ENCODE data around the gene TULP1.
"Not testable (repeated sequence)": the region's sequence is repeated elsewhere in the genome, so short reads cannot be mapped to it uniquely, and the experiment has no call there.

Gene TULP1

GRCh38 chr6:35512740-35513139 is at the start of gene TULP1:
Gene TULP1, minus strand, starts transcription at chr6:35512896. Its CDS starts 38 bp downstream, at chr6:35512858.
- no peak for DNase-seq (ENCODE audit: low read depth in 1 of 2, low spot score in 1 of 2)

DNA sequence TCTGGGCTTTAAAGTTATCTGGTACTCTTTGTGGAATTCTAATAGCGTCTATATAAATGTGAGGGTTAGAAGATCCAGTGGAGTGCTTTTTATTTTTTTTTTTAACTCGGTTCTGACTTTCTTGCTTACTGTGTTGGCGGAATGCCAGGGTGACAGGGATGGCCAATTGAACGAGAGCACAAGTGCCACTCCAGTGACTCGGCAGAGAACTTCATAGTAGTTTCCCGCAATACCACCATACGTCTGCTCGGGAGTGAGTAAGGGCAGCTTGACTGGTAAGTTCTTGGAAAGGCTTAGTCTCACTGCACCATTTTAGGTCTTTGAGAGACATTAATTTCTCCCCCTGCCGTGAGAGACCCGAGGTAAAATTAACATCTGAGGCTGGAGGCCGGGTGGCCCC is 49.4 kb upstream of the TULP1 start:
- no peak for DNase-seq (ENCODE audit: low read depth in 1 of 2, low spot score in 1 of 2)

GRCh38 chr6:35561113-35561512 is 48.4 kb upstream of the TULP1 start:
- no peak for DNase-seq (ENCODE audit: low read depth in 1 of 2, low spot score in 1 of 2)

GRCh38 chr6:35558571-35558970 is 45.9 kb upstream of the TULP1 start:
- DNase-seq (ENCODE audit: low read depth in 1 of 2, low spot score in 1 of 2): no peak

DNA sequence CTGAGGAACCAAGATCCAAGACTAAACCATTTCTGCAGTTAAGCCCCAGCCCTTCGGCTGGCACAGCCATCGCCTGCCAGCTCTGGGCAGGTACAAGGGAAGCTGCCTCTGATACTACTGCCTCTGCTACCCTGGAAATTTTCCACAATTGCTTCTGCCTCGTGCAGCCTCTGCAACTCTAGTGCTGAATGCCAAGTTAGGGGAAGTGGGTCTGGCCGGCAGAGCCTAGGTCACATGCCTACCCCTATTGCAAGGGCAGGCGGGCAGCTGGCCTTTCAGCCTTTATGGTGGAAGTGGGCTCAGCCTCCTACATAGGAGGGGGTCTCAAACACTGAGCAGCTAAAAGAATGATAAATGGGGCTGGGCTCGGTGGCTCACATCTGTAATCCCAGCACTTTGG is 44.5 kb upstream of the TULP1 start:
- DNase-seq (ENCODE audit: low read depth in 1 of 2, low spot score in 1 of 2): no peak

GRCh38 chr6:35554811-35555210 is 42.1 kb upstream of the TULP1 start:
- no peak for DNase-seq (ENCODE audit: low read depth in 1 of 2, low spot score in 1 of 2)

GRCh38 chr6:35553315-35553714 is 40.6 kb upstream of the TULP1 start:
- DNase-seq (ENCODE audit: low read depth in 1 of 2, low spot score in 1 of 2): no peak

- peak; percentile 41 to 45 for DNase-seq (ENCODE audit: low read depth in 1 of 2, low spot score in 1 of 2)
Observed at GRCh38 chr6:35552285-35552917, 39.7 kb upstream of the TULP1 start.

GRCh38 chr6:35550437-35550836 is 37.7 kb upstream of the TULP1 start:
- no peak for DNase-seq (ENCODE audit: low read depth in 1 of 2, low spot score in 1 of 2)

GRCh38 chr6:35547676-35548075 is 35.0 kb upstream of the TULP1 start:
- DNase-seq (ENCODE audit: low read depth in 1 of 2, low spot score in 1 of 2): no peak

DNA sequence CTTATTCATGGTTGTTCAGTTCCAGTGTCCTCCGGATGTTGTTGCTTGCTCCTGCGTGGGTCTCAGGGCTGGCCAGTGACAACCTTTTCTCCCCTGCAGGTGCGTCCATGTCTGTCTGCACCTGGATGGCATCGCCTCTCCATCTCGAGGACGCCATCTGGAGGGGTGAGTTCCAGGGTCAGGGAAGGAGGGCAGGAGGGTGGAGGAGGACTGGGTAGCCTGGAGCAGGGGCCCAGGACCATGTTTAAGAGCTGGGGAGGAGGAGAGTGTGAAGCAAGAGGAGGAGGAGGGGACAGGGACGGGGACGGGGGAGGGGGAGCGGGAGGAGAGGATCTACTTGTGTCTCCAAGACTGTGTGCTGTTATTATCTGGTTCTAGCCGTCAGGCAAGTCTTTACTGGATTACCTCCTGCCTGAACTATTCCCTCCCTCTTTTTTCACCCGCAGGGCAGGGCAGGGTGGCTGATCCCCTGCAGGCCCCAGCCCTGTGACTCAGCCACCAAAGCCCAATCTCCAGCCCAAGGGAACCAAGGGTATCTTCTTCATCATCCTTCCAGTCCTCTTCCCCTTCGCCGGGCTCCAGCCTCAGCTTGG is 32.2 kb upstream of the TULP1 start:
- no peak for DNase-seq (ENCODE audit: low read depth in 1 of 2, low spot score in 1 of 2)

GRCh38 chr6:35543459-35544193 is 30.9 kb upstream of the TULP1 start:
- DNase-seq (ENCODE audit: low read depth in 1 of 2, low spot score in 1 of 2): no peak

DNA sequence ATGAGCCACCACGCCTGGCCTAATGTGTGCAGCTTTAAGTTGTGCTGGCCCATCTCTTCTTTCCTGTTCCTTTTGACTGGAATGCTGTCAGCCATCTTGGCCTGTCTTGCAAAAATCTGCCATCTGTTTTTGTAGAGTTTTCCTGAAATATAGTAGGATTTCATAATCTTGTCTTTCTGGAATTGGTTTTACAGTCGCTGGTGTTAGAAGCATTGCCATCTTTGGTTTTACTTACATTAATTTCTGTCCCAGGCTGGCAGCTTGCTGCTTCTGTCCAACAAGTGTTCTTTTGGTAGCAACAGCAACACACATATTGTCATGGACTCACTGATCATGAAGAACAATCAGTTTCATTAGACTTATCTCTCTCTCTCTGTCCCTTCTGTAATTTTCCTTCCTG is 29.1 kb upstream of the TULP1 start:
- no peak for DNase-seq (ENCODE audit: low read depth in 1 of 2, low spot score in 1 of 2)

- DNase-seq (ENCODE audit: low read depth in 1 of 2, low spot score in 1 of 2): no peak
Observed at GRCh38 chr6:35539223-35539622, 26.5 kb upstream of the TULP1 start.

GRCh38 chr6:35535847-35536246 is 23.2 kb upstream of the TULP1 start:
- not testable (repeated sequence) for DNase-seq (ENCODE audit: low read depth in 1 of 2, low spot score in 1 of 2)

GRCh38 chr6:35534407-35535170 is 21.9 kb upstream of the TULP1 start:
- DNase-seq (ENCODE audit: low read depth in 1 of 2, low spot score in 1 of 2): no peak

- no peak for DNase-seq (ENCODE audit: low read depth in 1 of 2, low spot score in 1 of 2)
Observed at GRCh38 chr6:35533981-35534380, 21.3 kb upstream of the TULP1 start.

DNA sequence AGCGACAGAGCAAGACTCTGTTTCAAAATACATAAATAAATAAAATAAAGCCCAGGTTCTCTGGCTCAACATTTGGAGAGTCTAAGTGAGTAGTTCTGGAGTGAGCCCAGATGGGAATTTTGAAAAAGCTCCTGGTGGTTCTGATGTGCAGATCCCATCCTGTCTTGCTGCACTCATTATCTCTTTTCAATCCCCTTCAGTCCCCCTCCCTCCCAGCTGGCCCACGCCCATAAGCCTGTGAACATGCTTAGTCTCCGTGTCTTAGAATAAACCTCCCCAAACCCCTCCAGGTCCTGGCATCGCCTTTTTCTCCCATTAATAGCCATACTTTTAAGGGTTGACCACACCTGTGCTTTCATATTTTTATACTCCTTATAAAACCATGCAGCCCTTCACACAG is 19.4 kb upstream of the TULP1 start:
- no peak for DNase-seq (ENCODE audit: low read depth in 1 of 2, low spot score in 1 of 2)

DNA sequence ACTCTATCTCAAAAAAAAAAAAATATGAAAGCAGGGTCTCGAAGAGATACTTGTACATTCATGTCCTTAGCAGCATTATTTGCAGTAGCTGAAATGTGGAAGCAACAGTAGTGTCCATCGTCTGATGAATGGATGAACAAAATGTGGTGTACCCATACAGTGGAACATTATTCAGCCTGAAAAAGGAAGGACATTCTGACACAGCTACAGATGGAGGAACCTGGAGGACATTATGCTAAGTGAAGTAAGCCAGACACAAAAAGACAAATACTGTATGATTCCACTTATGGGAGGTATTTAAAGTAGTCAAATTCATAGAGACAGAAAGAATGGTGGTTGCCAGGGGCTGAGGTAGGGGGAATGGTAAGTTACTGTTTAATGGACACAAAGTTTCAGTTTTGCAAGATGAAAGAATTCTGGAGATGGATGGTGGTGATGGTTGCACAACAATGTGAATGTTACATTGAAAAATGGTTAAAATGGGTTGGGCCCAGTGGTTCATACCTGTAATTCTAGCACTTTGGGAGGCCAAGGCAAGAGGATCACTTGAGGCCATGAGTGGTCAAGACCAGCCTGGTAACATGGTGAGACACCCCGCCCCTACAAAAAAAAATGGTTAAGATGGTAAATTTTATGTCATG is 11.8 kb upstream of the TULP1 start:
- DNase-seq (ENCODE audit: low read depth in 1 of 2, low spot score in 1 of 2): no peak

DNA sequence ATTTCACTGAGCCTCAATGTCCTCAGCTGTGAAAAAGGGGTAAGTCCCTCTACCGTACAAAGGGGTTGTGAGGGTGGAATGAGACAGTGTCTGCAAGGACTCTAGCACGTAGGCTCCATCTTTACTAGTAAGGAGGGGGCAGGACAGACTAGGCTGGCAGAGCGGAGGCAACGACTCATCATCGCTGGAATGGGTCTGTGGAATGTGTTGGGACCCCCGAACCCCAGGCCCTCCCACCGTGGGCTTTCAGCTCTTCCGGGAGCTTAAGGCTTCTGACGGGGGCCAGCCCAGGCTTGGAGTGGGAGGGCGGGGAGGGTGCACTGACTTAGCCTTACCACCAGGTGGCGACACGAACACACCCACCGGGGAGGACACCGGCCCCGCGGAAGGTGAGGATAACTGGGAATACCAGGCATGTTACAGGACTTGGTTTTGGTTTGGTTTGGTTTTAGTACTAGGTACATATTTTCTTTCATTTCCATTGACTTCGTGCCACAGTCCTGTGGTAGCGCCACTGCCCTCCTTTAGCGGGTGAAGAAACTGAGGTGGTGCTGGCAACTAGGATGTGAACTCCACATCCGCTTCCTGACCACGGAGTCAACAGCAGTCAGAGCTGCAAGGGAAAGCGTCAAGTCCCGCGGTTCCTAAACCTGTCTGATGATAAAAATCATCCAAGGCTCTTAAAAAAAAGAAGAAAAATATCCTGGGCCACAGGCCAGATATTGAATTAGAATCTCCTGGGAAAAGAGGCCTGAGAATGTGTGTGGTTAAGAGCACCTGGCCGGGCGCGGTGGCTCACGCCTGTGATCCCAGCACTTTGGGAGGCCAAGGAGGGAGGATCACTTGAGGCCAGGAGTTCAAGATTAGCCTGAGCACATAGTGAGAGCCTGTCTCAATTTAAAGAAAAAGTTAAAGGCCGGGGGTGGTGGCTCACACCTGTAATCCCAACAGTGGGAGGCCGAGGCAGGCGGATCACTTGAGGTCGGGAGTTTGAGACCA is 10.3 kb upstream of the TULP1 start:
- peak; percentile 72 to 75 for DNase-seq (ENCODE audit: low read depth in 1 of 2, low spot score in 1 of 2)

Measured in activated CD4-positive, alpha-beta T cell treated with anti-CD3 and anti-CD28 coated beads, Interleukin-2, amount 50 U/mL, for 24 hours (primary cell).